ENCODE measurements around the gene SPSB1. TPM values are rescaled to one million over a fixed set of nuclear protein-coding genes. Genes with fewer than 3 reads are reported as not detected.

Gene SPSB1
- total RNA-seq, 1 donor from 2014 or later, result 14.7 TPM

- Histone ChIP-seq H3K9me3 (no peaks in the 10 kb centered on the region), H3K27ac (peak overlapping the region; percentile 76), H3K4me3 (no peak overlapping the region), H3K4me1 (peaks cover 52% of the 10 kb centered on the region), H3K27me3 (ENCODE audit: low read depth) (no peaks in the 10 kb centered on the region), H3K36me3 (peaks cover 35% of the 10 kb centered on the region)
- ATAC-seq, result no peak
- TF ChIP-seq CTCF (IDR thresholded peaks at IDR 0.05), result no peak
- intact Hi-C loops (cut with DNase I), result no loop called here
- DNase-seq, result no peak
Measured at GRCh38 chr1:9249263-9249533, 43.5 kb upstream of the SPSB1 start.

GRCh38 chr1:9249534-9250410 lies 42.9 kb upstream of the SPSB1 start:
- DNase-seq (peak; percentile 74), ATAC-seq (peak; percentile 77 to 78)
- intact Hi-C loops (cut with DNase I), result no loop called here
- H3K4me1 ChIP-seq, result peaks cover 46% of the 10 kb centered on the region
- peak overlapping the region; percentile 76 for H3K27ac ChIP-seq
- peak; percentile 66 for TF ChIP-seq CTCF (IDR thresholded peaks at IDR 0.05)
- no peaks in the 10 kb centered on the region for H3K9me3 ChIP-seq
- H3K27me3 ChIP-seq (ENCODE audit: low read depth), result no peaks in the 10 kb centered on the region
- no peak overlapping the region for H3K4me3 ChIP-seq
- H3K36me3 ChIP-seq, result peaks cover 33% of the 10 kb centered on the region

GRCh38 chr1:9250411-9251381 lies 42.0 kb upstream of the SPSB1 start:
- peak overlapping the region; percentile 21 for H3K4me3 ChIP-seq
- intact Hi-C loops (cut with DNase I), result no loop called here

GRCh38 chr1:9251501-9251900 lies 41.2 kb upstream of the SPSB1 start:
- no peak for ATAC-seq
- intact Hi-C loops (cut with DNase I), result no loop called here
- Histone ChIP-seq H3K27me3 (ENCODE audit: low read depth) (no peaks in the 10 kb centered on the region), H3K4me1 (peaks cover 36% of the 10 kb centered on the region), H3K4me3 (no peak overlapping the region), H3K27ac (peak overlapping the region; percentile 76), H3K9me3 (no peaks in the 10 kb centered on the region), H3K36me3 (peaks cover 25% of the 10 kb centered on the region)
- TF ChIP-seq CTCF (IDR thresholded peaks at IDR 0.05), result no peak
- DNase-seq, result peak; percentile 39

More at GRCh38 chr1:9250411-9251381, 42.0 kb upstream of the SPSB1 start:
- ATAC-seq (peak; percentile 84 to 85), DNase-seq (peak; percentile 73)
- no peaks in the 10 kb centered on the region for H3K9me3 ChIP-seq
- H3K4me1 ChIP-seq, result peaks cover 37% of the 10 kb centered on the region
- peak overlapping the region; percentile 76 for H3K27ac ChIP-seq
- TF ChIP-seq CTCF (IDR thresholded peaks at IDR 0.05), result no peak
- H3K27me3 ChIP-seq (ENCODE audit: low read depth), result no peaks in the 10 kb centered on the region
- peaks cover 26% of the 10 kb centered on the region for H3K36me3 ChIP-seq

GRCh38 chr1:9253004-9253403 lies 39.7 kb upstream of the SPSB1 start:
- no peak for ATAC-seq
- TF ChIP-seq CTCF (IDR thresholded peaks at IDR 0.05), result no peak
- Histone ChIP-seq H3K4me1 (peaks cover 36% of the 10 kb centered on the region), H3K27ac (no peak overlapping the region), H3K27me3 (ENCODE audit: low read depth) (no peaks in the 10 kb centered on the region), H3K36me3 (peaks cover 12% of the 10 kb centered on the region), H3K4me3 (no peak overlapping the region), H3K9me3 (no peaks in the 10 kb centered on the region)
- intact Hi-C loops (cut with DNase I), result no loop called here
- no peak for DNase-seq
